A204.1 (cell line): Measurements from ENCODE around the gene MCUR1.
"Not testable (repeated sequence)": the region's sequence is repeated elsewhere in the genome, so short reads cannot be mapped to it uniquely, and the experiment has no call there.

Experiments used
- FAIRE-seq: peaks from 2 replicates; lab custom pipeline; 2012; peaks lifted over from hg19 to GRCh38; lab: Jason Lieb, UNC

The MCUR1 gene

GRCh38 chr6:13814176-13814937, at the start of gene MCUR1:
TSS of gene MCUR1 (minus strand) at chr6:13814557. CDS start at chr6:13814429, 128 bp downstream.
- FAIRE-seq, result no peak

GRCh38 chr6:13863699-13864155, 49.4 kb upstream of the MCUR1 start:
- FAIRE-seq, result no peak

- not testable (repeated sequence) for FAIRE-seq
Measured at GRCh38 chr6:13860556-13861185, 46.3 kb upstream of the MCUR1 start.

- no peak for FAIRE-seq
Measured at GRCh38 chr6:13859871-13860555, 45.7 kb upstream of the MCUR1 start.

- FAIRE-seq, result no peak
Measured at GRCh38 chr6:13854716-13855250, 40.4 kb upstream of the MCUR1 start.

- no peak for FAIRE-seq
Measured at GRCh38 chr6:13853871-13854270, 39.5 kb upstream of the MCUR1 start.

- FAIRE-seq, result no peak
Measured at GRCh38 chr6:13851803-13852202, 37.4 kb upstream of the MCUR1 start.

- no peak for FAIRE-seq
Measured at GRCh38 chr6:13851330-13851729, 37.0 kb upstream of the MCUR1 start.

GRCh38 chr6:13850690-13851089, 36.3 kb upstream of the MCUR1 start:
- FAIRE-seq, result not testable (repeated sequence)

- FAIRE-seq, result no peak
Measured at GRCh38 chr6:13848522-13849150, 34.3 kb upstream of the MCUR1 start.

- FAIRE-seq, result no peak
Measured at GRCh38 chr6:13847326-13848050, 33.1 kb upstream of the MCUR1 start.

GRCh38 chr6:13846841-13847240, 32.5 kb upstream of the MCUR1 start:
- FAIRE-seq, result no peak

GRCh38 chr6:13841936-13842335, 27.6 kb upstream of the MCUR1 start:
- FAIRE-seq, result no peak

- FAIRE-seq, result no peak
Measured at GRCh38 chr6:13838616-13839015, 24.3 kb upstream of the MCUR1 start.

GRCh38 chr6:13836170-13836569, 21.8 kb upstream of the MCUR1 start:
- FAIRE-seq, result no peak

GRCh38 chr6:13834790-13835189, 20.4 kb upstream of the MCUR1 start:
- FAIRE-seq, result no peak

- not testable (repeated sequence) for FAIRE-seq
Measured at GRCh38 chr6:13834018-13834417, 19.7 kb upstream of the MCUR1 start.

GRCh38 chr6:13832778-13833177, 18.4 kb upstream of the MCUR1 start:
- FAIRE-seq, result no peak

- FAIRE-seq, result no peak
Measured at GRCh38 chr6:13831615-13832014, 17.3 kb upstream of the MCUR1 start.

- no peak for FAIRE-seq
Measured at GRCh38 chr6:13830803-13831202, 16.4 kb upstream of the MCUR1 start.

GRCh38 chr6:13829419-13829818, 15.1 kb upstream of the MCUR1 start:
- not testable (repeated sequence) for FAIRE-seq
